Activated CD4-positive, alpha-beta T cell treated with anti-CD3 and anti-CD28 coated beads, Interleukin-2, amount 50 U/mL, for 4 hours (primary cell): ENCODE data around the gene CCDC181.
"Not testable (repeated sequence)": the region's sequence is repeated elsewhere in the genome, so short reads cannot be mapped to it uniquely, and the experiment has no call there.

ENCODE experiments used
- DNase-seq, 2 experiments: peaks; one replicate each; pipeline ENCODE4 v3.0.0-alpha.2; 2020

Gene CCDC181

DNA sequence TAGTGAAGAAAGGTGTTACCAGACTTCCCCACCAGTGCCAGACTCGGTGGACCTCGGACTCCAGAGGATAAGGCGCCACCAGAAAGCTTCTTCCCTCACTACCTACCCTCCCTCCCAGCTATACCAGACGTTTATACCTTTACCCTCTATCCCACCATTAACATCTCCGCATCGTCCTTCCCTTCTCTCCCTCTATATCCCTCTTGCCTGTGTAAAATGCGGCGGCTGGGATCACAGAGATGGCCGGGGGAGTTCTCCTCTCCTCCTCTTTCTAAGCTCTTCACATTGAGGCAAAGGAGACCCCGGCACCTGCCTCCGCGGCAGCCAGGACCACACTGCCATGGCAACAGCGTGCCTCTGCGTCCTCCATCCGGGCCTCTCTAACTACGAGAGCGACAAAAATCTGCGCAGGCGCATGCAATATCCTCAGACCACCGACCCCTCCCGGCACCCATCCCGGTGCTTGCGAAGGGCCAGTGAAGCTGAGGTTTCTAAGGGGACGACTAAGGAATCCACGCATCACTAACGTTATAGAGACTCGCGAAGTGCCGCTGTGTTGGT lies at the start of gene CCDC181:
Gene CCDC181 (minus strand): TSS at position 394 of the 561 bp plus-strand sequence. CDS start 2,547 bp downstream, outside the sequence.
- DNase-seq, result peak; percentile 26 to 32

GRCh38 chr1:169475806-169476387 lies 48.6 kb upstream of the CCDC181 start:
- no peak for DNase-seq

GRCh38 chr1:169474302-169474995 lies 47.2 kb upstream of the CCDC181 start:
- DNase-seq, result no peak

GRCh38 chr1:169473347-169473746 lies 46.1 kb upstream of the CCDC181 start:
- DNase-seq, result no peak

DNA sequence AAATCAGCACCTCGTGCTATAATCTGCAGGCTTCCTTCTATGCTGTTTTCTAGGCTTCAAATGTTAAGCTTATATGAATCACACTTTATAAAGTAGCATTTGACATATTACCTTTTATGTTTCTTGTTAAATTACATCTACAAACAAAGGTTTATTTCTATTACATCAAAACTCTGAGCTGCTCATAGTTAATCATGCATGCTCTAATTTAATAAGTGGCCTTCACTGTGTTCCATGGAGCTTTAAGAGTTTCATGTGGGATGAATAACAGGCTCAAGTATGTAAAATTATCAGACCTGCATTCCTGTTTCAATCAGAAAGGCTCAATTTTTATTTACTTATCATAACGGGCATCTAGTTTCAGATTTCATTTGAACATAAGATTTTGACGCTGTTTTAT lies 45.5 kb upstream of the CCDC181 start:
- DNase-seq, result no peak

DNA sequence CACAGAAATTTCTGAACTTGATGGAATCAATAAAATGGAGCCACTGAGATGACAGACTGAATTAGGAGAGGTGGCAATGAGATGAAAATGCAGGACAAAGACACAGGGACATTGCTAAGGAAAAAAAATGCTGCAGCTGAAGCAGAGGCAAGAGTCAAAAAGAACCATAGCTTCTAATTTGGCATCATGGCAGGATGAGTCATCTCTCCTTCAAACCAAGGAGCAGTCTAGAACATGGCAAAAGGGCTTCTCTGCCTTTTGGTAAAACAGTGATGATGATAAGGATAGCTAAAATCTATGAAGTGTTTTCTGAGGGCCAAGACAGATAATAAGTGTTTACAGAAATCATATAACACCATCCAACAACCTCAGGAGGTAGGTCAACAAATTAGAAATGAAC lies 41.7 kb upstream of the CCDC181 start:
- DNase-seq, result no peak

GRCh38 chr1:169466259-169467230 lies 39.3 kb upstream of the CCDC181 start:
- DNase-seq, result peak; percentile 3 to 7

GRCh38 chr1:169465281-169465680 lies 38.0 kb upstream of the CCDC181 start:
- no peak for DNase-seq

GRCh38 chr1:169462385-169462784 lies 35.1 kb upstream of the CCDC181 start:
- DNase-seq, result no peak

DNA sequence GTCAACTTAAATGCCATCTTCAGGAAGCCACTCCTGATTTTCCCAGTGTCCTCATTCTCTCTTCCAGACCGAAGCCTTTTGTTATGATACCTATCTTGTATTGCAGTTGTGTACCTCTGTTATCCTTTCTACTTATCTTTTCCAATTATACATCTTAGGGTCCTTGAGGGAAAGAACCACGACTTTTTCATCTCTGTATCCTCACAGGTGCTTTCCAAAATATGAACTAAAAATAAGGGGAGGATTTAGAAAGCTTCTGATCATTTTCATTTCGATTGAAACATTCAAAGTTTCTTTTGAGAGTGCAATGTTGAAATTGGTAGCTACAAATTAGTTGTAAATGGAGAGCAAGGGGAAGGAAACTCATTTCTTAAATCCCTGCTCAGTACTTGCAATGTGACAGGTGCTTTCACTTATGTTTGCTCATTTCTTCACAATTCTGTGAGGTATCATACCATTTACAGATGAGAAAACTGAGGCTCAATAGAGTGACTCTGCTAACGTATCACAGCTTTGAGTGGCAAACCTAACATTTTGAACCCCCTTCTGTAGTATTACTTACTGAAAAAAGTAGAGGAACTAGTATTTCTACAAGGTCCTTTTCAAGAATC lies 34.2 kb upstream of the CCDC181 start:
- no peak for DNase-seq

GRCh38 chr1:169460191-169460833 lies 33.0 kb upstream of the CCDC181 start:
- DNase-seq, result no peak

DNA sequence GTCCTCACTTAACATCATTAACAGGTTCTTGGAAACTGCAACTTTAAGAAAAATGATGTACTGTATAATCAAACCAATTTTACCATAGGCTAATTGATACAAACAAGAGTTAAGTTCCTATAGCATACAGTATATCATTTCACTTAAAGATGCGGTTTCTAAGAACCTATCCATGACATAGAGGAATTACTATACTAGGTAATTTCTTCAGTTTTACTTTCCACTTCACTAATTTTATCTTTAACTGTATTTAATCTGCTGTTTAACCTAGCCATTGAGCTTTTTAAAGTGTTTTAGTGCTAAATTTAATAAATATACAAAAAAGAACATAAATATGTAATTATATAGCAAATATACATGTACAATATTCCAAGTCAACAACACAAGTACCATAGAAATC lies 30.2 kb upstream of the CCDC181 start:
- no peak for DNase-seq

GRCh38 chr1:169456029-169456428 lies 28.8 kb upstream of the CCDC181 start:
- no peak for DNase-seq

GRCh38 chr1:169452921-169453320 lies 25.6 kb upstream of the CCDC181 start:
- DNase-seq, result no peak

GRCh38 chr1:169451218-169451824 lies 24.0 kb upstream of the CCDC181 start:
- DNase-seq, result no peak

DNA sequence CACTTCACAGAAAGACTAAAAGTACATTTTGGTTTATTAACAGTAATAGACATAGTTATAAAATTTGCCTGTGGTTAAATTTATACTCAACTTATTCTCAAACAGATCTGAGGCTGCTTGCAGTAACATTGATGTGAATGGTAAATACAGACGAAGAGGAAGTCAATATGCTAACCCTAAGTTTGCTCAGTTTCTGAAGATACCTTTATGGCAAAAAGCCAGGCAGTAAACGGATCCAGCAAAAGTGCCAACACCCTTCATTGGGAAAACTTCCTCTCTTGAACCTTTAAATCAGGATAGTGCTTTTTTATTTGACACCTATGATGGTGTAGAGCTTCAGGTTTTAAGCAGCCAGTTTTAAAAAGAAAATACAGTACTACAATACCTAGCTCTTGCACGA lies 16.6 kb upstream of the CCDC181 start:
- DNase-seq, result no peak

- no peak for DNase-seq
Observed at GRCh38 chr1:169426174-169426705, 1.0 kb downstream of the CCDC181 start.

- no peak for DNase-seq
Observed at GRCh38 chr1:169421309-169421708, 6.0 kb downstream of the CCDC181 start.

GRCh38 chr1:169414952-169415351 lies 12.3 kb downstream of the CCDC181 start:
- DNase-seq, result no peak

- DNase-seq, result not testable (repeated sequence)
Observed at GRCh38 chr1:169408340-169408739, 18.9 kb downstream of the CCDC181 start.

- not testable (repeated sequence) for DNase-seq
Observed at GRCh38 chr1:169402578-169402977, 24.7 kb downstream of the CCDC181 start.
